NCI-H226 (cell line): ENCODE results near the gene TLCD3A.
"Not testable (repeated sequence)": the region's sequence is repeated elsewhere in the genome, so short reads cannot be mapped to it uniquely, and the experiment has no call there.

Experiments
- DNase-seq: peaks from one replicate; pipeline ENCODE4 v3.0.0-alpha.2; 2015

The TLCD3A gene

GRCh38 chr17:708132-708531 lies 24.3 kb upstream of the TLCD3A start:
- DNase-seq, result no peak

- no peak for DNase-seq
These were observed 14.3 kb upstream of the TLCD3A start for GRCh38 chr17:718075-718474.

- no peak for DNase-seq
These were observed 11.5 kb upstream of the TLCD3A start for GRCh38 chr17:720706-721539.

GRCh38 chr17:721540-721937 lies 10.9 kb upstream of the TLCD3A start:
- no peak for DNase-seq

- DNase-seq, result no peak
These were observed 7.3 kb upstream of the TLCD3A start for GRCh38 chr17:725084-725483.

- no peak for DNase-seq
These were observed 6.7 kb upstream of the TLCD3A start for GRCh38 chr17:725746-726145.

GRCh38 chr17:726271-726919 lies 6.0 kb upstream of the TLCD3A start:
- DNase-seq, result no peak

GRCh38 chr17:728911-729310 lies 3.5 kb upstream of the TLCD3A start:
- DNase-seq, result no peak

GRCh38 chr17:731644-732066 lies 741 bp upstream of the TLCD3A start:
- DNase-seq, result no peak

- DNase-seq, result peak; percentile 26
These were observed 715 bp downstream of the TLCD3A start for GRCh38 chr17:732902-733720.

- no peak for DNase-seq
These were observed 1.3 kb downstream of the TLCD3A start for GRCh38 chr17:733743-734142.

- no peak for DNase-seq
These were observed 5.2 kb downstream of the TLCD3A start for GRCh38 chr17:737561-738113.

- DNase-seq, result no peak
These were observed 8.0 kb downstream of the TLCD3A start for GRCh38 chr17:740240-741017.

- no peak for DNase-seq
These were observed 9.9 kb downstream of the TLCD3A start for GRCh38 chr17:742147-742793.

- DNase-seq, result no peak
These were observed 10.7 kb downstream of the TLCD3A start for GRCh38 chr17:743139-743538.

- DNase-seq, result no peak
These were observed 12.5 kb downstream of the TLCD3A start for GRCh38 chr17:744937-745336.

- no peak for DNase-seq
These were observed 13.0 kb downstream of the TLCD3A start for GRCh38 chr17:745406-745805.

- no peak for DNase-seq
These were observed 13.8 kb downstream of the TLCD3A start for GRCh38 chr17:746181-746580.

GRCh38 chr17:746783-747629 lies 14.6 kb downstream of the TLCD3A start:
- no peak for DNase-seq

GRCh38 chr17:748604-749003 lies 16.2 kb downstream of the TLCD3A start:
- DNase-seq, result not testable (repeated sequence)

- DNase-seq, result not testable (repeated sequence)
These were observed 17.0 kb downstream of the TLCD3A start for GRCh38 chr17:749359-749758.
